GM21786 (cell line): Measurements from ENCODE around the gene NEUROG1.

Experiments used
- ATAC-seq: cut with Tn5 transposase; IDR thresholded peaks from one replicate; pipeline ENCODE4 v1.9.1; 2021; ENCODE audit not compliant: unreplicated experiment

NEUROG1 gene, protein sequence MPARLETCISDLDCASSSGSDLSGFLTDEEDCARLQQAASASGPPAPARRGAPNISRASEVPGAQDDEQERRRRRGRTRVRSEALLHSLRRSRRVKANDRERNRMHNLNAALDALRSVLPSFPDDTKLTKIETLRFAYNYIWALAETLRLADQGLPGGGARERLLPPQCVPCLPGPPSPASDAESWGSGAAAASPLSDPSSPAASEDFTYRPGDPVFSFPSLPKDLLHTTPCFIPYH

DNA sequence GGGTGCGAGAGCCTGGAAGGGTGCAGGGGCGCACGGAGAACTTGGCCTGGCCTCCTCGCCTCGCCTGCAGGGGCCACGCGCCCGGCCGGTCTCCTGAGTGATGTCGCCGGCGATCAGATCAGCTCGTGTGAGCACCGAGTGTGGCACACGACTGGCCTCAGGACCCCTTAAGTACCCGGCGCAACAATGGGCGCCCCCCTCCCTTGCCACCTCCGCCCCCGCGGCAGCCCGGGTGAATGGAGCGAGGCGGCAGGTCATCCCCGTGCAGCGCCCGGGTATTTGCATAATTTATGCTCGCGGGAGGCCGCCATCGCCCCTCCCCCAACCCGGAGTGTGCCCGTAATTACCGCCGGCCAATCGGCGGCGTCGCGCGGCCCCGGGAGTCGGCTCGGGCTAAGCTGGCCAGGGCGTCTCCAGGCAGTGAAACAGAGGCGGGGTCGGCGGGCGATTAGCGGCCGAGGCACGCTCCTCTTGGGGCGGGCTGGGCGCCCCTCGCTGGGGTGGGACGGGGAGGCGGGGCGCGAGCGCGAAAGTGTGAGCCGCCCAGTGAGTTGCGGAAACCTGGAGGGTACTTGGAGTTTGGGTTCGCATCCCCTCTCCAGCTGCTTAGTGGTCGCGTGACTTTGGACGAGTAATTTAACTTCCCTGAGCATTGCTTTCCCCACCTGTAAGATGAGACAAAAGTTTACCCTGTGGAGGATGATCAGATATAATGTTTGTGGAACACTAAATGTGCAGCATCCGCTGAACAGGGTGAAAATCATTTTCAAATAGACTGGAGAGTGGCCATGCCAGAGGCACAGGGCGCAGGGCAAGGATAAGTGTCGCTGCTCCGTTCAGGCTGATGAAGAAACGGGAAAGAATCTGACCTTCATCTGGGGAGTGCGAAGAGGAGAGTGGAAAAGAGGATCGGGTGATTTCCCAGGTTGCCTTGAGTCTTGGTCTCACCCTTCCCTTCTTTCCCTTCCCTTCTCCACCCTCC, at the start of gene NEUROG1:
Gene NEUROG1 (minus strand): TSS at position 145 of the 982 bp plus-strand sequence. CDS start 274 bp downstream, outside the sequence.
- no peak for ATAC-seq

DNA sequence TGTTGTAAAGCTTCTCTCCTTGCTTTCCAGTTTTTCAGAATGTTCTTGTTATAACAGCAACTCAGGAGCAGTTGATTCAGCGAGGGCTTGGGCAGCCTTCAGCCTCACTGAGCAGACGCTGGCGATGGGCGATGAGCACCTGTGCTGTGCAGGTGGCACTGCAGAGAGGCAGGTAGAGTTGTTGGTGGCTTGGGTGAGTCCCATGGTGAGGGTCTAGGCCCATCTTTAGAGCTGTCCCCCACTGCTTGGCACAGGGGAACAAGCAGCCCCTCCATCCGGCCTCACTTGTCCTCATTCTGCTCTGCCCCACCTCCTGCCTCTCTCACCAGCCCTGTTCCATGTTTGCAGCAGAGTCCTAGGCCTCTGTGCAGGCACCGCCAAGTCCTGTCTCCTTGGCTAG, 49.2 kb upstream of the NEUROG1 start:
- ATAC-seq: no peak

DNA sequence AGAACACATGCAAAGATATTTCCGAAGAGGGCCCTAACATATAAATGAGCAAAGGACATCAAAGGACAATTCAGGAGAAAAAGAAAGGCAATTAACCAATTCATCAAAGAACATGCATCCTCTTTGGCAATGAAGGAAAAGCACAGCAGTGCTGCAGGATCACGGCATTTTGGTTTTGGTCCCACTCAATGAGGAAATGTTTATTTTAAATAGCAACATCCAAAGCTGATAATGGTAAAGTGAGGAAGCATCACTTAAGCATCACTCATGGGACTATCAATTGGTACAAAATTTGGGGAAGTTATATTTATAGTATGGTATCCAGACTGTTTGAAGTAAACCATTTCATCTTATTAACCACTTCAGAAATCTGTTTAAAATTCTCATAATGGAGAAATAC, 48.5 kb upstream of the NEUROG1 start:
- ATAC-seq: no peak

DNA sequence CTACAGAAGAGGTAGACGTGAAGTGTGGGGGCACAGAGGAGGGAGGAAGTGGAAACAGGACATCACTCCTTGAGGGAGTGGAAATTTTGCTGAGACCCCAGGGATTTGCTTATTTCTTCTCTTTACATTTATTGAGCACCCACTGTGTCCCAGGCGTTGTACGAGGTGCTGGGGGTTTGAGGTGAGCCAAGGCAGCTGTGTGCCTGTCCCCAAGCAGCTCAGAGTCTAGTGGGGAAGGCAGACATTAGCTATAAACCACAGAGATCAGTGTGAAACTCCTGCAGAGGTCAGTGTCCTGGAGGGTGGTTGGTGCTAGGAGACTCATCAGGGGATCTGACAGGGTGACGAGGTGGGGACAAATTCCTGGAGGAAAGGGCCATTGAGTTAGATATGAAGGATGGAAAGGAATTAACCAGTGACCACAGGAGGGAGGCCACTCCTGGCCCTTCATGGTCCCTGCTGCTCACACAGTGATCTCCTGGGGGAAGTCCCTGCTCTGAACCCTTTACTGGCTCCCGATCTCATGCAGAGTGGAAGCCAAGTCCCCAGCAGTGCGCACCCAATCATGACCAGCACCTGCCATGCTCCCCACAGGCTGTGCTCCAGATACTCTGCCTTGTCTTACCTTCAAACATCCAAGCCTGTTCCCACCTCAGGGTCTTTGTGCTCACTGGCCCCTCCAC, 46.5 kb upstream of the NEUROG1 start:
- ATAC-seq: no peak

DNA sequence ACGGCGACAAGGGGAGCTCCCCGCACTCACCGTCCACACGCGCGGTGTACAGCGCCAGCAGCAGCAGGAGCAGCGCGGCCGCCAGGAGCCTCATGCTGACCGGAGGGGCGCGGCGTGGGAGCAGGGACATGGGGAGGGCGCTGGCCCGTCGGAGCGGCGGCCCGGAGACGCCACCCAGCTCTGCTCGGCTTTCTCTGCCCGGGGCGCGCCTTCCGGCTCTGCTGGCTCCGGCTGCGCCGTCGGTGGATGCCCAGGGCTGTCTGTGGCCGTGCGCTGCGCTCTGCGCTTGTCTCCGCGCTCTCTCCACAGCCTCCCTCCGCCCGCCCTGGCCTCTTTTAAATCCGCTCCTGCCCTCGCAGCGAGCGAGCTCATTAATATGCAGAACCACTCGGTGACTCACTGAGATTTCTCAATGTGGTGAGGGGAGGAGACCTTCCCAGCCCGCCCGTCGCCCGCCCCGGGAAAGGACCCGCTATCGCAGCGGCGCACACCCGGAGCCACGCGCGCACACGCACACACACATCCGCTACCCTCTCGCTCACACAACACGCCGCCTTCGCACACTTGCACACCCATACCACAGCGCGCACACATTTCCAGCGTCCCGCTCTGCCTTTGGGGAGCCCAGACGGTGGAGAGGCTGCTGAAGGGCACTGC, 43.0 kb upstream of the NEUROG1 start, which contains the start of gene CXCL14:
Gene CXCL14 (minus strand): TSS at position 307 of the 657 bp plus-strand sequence. CDS start 213 bp downstream, at position 94.
- ATAC-seq: no peak

DNA sequence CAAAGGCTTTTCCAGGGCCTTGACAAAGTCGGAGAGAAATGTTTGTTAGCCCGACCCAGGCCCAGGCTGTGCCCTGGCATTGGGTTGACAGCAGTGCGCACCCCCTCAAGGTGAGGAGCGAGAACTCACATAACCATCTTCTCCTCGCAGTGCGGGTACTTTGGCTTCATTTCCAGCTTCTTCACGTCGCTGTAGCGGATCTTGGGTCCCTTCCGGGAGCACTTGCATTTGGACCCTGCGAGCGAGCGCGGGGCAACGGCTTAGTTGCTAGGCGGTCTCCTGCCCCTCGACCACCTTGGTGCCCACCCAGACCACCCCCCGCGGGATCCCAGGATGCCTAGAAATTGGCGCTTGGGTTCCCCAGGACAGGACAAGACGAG, 42.5 kb upstream of the NEUROG1 start:
- ATAC-seq: no peak

DNA sequence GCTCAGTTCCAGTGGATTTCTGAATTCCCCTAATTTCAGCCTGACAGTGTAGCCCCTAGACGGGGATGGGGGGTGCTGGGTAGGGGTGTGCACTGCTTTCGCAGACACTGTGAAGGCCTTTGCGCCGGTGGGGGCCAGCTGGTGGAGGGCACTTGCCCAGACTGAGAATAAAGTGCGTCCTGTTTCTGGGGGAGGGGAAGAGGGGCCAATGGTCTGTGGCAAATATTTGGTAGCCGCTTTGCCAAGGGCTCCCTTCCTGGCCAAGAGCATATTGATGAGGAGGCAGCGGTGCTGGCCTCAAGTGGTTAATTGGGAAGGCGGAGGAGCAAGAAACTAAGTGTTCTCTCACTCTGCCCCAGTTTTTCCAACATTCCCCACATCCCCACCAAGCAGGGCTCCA, 41.7 kb upstream of the NEUROG1 start:
- ATAC-seq: no peak

DNA sequence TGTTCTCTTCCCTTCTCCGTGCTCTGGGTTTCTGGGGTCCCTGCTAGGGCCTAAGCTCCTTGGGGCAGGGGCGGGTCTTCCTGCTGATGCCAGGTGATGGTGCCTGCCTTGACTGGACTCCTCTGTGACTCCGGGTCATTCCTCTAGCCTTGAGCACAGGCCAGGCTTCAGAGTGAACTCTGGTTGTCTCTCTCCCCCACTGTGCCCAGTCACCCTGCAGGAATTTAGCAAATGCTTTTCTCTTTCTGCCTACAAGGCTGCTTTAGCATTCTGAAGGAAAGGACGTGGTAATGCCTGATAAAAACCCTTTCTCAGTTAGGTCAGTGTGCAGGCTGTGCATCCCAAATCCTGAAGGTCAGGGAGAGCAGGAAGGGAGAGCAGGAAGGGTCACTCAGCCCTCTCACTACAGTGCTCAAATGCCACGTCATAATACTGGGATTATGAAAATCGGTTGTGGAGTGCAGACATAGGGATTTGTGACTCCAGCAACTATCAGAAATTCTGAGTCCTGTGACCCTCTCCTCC, 40.4 kb upstream of the NEUROG1 start:
- ATAC-seq: no peak

DNA sequence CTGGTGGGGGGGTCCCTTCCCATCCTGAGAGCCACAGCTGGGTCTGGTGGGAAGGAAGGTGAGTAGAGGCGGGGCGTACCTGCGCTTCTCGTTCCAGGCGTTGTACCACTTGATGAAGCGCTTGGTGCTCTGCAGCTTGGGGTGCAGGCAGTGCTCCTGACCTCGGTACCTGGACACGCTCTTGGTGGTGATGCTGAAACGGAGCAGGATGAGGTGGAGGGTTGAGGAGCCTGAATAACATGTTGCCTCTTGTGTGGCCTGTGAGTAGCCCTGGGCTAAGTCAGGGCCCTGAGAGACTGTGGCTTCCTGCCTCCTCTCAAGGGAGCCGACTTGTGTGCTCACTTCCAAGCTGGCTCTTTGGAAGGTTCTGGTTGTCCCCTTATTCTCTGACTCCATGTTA, 38.7 kb upstream of the NEUROG1 start:
- no peak for ATAC-seq

DNA sequence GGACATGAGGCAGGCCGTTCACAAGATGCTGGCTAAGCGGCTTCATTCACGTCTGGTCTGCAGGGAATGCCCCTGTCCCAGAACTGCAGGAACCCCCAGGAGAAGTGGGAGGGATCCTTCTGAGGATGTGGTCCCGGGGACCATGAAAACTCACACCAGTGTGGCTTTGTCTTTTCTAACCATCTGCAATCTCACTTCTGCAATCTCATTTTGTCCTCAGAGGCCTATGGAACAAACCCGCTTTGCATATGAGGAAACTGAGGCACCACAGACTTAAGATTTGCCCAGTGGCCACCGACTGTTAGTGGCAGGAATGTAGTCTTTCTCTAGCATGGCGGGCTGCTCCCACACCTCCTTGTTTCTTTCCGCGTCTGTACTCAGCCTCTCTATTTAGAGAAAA, 36.1 kb upstream of the NEUROG1 start:
- no peak for ATAC-seq

DNA sequence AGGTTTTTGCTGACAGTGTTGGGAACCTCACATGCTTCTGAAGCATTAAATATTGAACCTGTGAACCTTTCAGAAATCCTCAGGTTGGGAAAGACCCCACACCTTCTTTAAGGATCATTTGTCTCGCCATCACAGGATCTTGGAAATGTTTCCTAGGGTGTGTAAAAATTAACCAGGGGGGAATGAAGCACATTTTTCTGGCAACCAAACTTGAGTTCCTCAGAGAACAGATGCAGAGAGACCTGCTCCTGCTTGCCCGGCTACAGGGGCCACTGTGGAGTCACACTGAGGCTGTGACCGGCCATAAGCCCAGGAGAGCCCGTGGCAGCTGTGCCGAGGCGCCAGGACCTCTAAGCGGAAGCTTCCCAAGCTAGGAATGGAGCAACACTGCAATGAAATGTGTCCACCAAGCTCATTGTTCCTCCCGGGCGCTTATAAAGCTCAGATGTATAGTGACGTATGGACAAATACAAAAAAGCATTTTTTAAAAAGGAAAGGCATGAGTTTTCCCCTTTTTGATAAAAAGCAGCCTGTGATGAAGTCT, 35.4 kb upstream of the NEUROG1 start:
- ATAC-seq: no peak

DNA sequence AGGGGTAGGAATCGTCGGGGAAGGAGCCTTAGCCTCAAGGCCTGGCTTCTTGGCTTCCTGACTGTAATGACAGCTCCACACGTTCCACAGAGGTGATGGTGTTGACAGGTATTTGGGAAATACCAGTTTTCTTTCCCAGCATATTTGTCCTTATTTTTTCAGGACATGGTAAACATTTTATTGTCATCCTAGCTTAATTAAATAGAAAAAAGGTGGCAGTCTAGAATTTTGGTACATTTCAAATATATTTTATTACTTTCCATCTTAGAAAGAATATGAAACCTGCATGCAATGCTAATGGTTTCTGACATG, 34.6 kb upstream of the NEUROG1 start:
- no peak for ATAC-seq

DNA sequence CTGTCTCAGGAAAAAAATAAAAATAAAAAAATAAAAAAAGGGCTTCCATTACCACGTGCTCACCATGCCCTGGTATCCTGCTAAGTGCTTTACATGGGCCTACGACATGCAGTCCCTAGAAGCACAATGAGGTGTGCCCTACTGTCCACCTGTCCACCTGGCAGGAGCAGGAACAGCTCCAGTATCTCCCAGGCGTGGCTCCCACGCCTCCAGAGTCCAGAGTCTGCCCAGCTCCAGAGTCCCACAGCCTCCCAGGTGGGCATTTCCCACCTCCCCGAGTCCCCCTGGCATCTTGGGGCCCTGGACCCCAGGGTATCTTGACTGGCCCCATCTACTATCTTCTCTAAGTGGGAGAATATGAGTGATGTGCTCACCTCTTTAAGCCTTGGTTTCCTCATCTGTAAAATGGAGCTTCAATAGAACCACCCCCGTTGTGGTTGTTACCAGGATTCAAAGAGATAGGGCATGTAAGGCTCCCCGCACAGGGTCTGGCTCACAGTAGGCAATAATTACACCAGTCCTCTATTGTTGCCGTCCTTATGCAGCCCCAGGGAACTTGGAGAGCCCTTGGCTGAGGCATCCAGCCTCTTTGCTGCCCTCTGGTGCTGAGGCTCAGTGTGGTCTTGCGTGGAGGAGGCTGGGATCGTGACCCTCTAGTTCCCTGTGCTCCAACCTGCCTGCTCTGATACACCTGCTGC, 34.1 kb upstream of the NEUROG1 start:
- ATAC-seq: no peak

DNA sequence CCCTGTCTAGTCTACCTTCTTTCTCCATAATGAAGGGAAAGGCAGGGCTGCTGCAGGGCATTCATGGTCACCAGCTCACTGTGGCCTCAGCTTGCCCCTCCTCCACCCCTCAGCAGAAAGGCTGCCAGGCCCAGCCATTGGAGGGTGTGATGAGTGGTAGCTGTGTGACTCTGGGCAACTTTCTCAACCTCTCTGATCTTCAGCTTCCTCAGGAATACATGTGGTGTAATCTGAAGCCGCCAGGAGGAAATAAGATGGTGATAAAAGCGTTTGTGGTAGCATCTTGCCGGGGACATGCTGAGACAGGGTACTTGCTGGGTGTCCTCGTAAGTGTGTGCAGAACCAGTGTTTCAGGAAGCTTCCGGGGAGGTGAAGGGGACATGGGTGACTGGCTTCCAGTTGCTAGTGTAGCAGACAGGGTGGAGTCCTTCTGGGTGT, 33.2 kb upstream of the NEUROG1 start:
- ATAC-seq: no peak

DNA sequence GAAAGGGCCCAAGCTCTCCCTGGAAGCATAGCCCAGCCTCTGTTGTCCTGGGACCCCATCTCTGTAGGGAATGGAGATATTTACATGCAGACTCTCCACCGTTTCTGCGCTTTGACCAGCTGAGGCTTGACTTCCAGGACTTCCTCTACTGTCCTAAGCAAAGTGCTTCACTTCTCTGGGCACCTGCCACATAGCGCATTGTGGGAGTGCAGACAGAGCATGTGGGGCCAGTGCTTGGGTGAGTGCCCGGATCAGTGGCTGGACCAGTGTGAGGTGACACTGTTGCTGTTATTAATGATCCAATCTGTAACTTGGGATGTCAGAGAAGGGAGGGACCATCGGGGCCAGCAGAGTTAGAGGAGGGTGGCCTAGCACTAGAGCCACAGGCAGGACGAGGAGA, 32.5 kb upstream of the NEUROG1 start:
- no peak for ATAC-seq

DNA sequence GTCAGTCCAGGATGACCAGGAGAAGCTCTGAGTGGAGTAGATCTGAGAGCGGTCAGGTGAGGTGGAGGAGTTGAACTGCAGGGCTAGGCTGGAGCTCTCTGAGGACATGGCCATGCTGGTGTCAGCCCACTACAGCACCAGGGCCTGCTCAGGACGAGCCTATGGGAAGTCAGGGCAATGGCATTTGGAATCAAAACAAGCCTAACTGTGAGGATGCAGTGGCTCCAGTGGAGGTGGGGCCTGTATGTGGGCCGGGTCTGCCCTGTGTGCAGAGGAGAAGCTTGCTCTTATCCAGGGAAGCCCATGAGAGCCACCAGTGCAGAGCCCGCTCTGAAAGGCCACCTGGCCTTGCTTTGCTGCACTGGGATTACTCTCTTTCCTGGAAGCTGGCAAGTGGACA, 31.9 kb upstream of the NEUROG1 start:
- no peak for ATAC-seq

DNA sequence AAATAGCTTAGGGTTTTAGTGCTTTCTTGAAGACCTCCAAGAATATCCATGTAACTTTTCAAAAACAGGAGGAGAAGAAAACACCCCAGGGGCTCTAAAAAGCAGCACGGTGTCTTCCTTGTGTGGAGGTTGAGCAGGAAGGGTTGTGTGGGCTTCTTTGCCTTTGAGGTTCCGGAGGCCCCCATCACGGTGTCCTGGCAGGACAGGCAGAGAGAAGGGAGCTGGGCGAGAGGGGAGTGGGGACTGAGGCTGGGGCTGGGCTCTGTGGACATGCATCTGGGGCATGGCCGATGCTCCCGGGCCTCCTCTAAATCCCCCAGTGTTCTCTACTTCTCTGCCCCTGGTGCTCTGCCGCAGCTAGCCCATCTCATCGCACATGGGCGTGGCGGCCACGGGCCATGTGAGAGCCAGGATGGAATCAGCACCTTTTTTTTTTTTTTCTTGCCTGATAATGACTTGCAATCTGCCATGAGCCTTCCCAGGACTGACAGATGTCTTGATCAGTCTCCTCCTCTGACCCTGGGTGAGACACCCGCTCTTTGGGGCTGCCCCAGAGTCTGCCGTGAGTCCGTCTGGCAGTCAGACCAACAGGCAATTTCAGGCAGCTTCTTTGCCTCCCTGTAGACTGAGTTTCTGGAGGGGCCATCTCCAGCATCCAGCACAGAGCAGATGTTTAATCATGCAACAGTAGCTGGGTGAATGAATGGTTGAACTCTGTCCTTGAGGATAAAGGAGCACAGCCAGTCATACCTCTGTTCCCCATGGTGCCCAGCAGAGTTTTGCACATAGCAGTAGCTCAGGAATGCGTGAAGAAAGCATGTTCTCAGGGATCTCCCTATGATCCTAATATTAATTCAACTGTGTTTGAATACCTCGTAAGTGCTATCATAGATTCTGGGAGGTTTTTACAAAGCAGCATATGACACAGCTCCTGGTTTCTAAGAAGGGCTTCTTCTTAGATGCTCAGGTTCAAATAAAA, 30.9 kb upstream of the NEUROG1 start:
- ATAC-seq: no peak

DNA sequence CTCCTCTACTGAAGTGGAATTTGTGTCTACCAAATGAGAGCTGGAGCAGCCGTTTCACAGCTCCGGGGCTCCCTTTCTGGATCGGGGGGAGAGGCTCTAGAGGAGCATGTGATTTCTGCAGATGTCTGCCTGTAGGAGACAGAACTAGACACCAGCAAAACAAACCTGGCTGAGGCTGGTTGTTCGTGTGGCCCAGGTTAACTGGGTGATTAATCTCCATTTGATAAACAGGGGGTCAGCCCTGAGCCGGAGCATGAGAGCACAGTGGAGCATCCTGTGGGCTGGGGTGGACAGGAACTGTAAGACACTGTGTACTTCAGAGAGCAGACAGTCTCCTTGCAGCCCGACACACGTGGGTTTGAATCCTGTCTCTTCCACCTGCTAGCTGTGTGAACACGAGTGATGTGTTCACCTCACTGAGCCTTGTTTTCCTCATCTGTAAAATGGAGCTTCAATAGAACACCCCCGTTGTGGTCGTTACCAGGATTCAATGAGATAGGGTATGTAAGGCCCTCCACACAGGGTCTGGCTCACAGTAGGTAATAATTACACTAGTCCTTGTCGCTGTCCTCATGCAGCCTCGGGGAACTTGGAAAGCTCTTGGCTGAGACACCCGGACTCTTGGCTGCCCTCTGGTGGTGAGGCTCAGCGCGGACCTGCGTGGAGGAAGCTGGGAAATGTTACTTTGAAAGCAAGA, 30.1 kb upstream of the NEUROG1 start:
- ATAC-seq: no peak
